ENCODE measurements around the gene CACNA1S. TPM values are rescaled to one million over a fixed set of nuclear protein-coding genes. Genes with fewer than 3 reads are reported as not detected.

The CACNA1S gene
- total RNA-seq, 2 experiments from 2014 or later = not detected

- ChIA-PET CTCF (ENCODE audit: unreplicated experiment) (no interaction called here), POLR2A (interaction anchor here (0.6 to 1.0 kb wide), 3 partner anchors 8 to 750 kb away, joined by 3 read pairs; no protein-coding TSS in a partner anchor)
- H4K20me1 ChIP-seq (ENCODE audit: insufficient read depth, low read length) = no peaks in the 10 kb centered on the region
Observed at GRCh38 chr1:201072149-201072548, 40.1 kb downstream of the CACNA1S start.

GRCh38 chr1:201069636-201070035 lies 42.6 kb downstream of the CACNA1S start:
- POLR2A ChIA-PET = interaction anchor here (0.5 kb wide), 1 partner anchor 243 kb away, joined by 4 read pairs; no protein-coding TSS in a partner anchor
- CTCF ChIA-PET (ENCODE audit: unreplicated experiment) = no interaction called here
- Histone ChIP-seq H3K36me3 (ENCODE audit: insufficient read depth, low read length) (no peaks in the 10 kb centered on the region), H3K27ac (ENCODE audit: low read depth, low read length, poor library complexity, severe bottlenecking) (no peak overlapping the region), H3K9me2 (ENCODE audit: insufficient read depth, low read length) (no peaks in the 10 kb centered on the region), H3K4me3 (ENCODE audit: low read depth, low read length, poor library complexity, severe bottlenecking) (no peak overlapping the region), H2AFZ (ENCODE audit: low read length) (no peak overlapping the region), H4K20me1 (ENCODE audit: insufficient read depth, low read length) (no peaks in the 10 kb centered on the region), H3K9me3 (ENCODE audit: low read length) (no peaks in the 10 kb centered on the region), H3K4me2 (ENCODE audit: low read length) (no peak overlapping the region), H3K4me1 (ENCODE audit: insufficient read depth, low read length, poor library complexity, severe bottlenecking) (no peaks in the 10 kb centered on the region), H3K79me2 (ENCODE audit: insufficient read depth, low read depth, low read length) (no peaks in the 10 kb centered on the region)
- intact Hi-C loops (cut with micrococcal nuclease; ENCODE audit: unreplicated experiment) = no loop called here
- no TSS peak for BruUV-seq (replicated peaks)
- no peak for DNase-seq (ENCODE audit: low spot score)
- TF ChIP-seq CTCF (conservative IDR thresholded peaks at IDR 0.05; ENCODE audit: low read length) (no peak), EZH2phosphoT487 (IDR thresholded peaks at IDR 0.05; ENCODE audit: borderline replicate concordance, low read depth, low read length) (no peak)

More at GRCh38 chr1:201072149-201072548, 40.1 kb downstream of the CACNA1S start:
- Histone ChIP-seq H3K27ac (ENCODE audit: low read depth, low read length, poor library complexity, severe bottlenecking) (no peak overlapping the region), H2AFZ (ENCODE audit: low read length) (no peak overlapping the region), H3K79me2 (ENCODE audit: insufficient read depth, low read depth, low read length) (no peaks in the 10 kb centered on the region), H3K9me3 (ENCODE audit: low read length) (no peaks in the 10 kb centered on the region), H3K9me2 (ENCODE audit: insufficient read depth, low read length) (no peaks in the 10 kb centered on the region), H3K4me2 (ENCODE audit: low read length) (no peak overlapping the region), H3K36me3 (ENCODE audit: insufficient read depth, low read length) (no peaks in the 10 kb centered on the region), H3K4me3 (ENCODE audit: low read depth, low read length, poor library complexity, severe bottlenecking) (no peak overlapping the region), H3K4me1 (ENCODE audit: insufficient read depth, low read length, poor library complexity, severe bottlenecking) (no peaks in the 10 kb centered on the region)
- DNase-seq (ENCODE audit: low spot score) = no peak
- no TSS peak for BruUV-seq (replicated peaks)
- no peak for TF ChIP-seq EZH2phosphoT487 (IDR thresholded peaks at IDR 0.05; ENCODE audit: borderline replicate concordance, low read depth, low read length)
- TF ChIP-seq CTCF (conservative IDR thresholded peaks at IDR 0.05; ENCODE audit: low read length) = no peak
- intact Hi-C loops (cut with micrococcal nuclease; ENCODE audit: unreplicated experiment) = no loop called here

- Histone ChIP-seq H3K9me2 (ENCODE audit: insufficient read depth, low read length) (no peaks in the 10 kb centered on the region), H3K4me3 (ENCODE audit: low read depth, low read length, poor library complexity, severe bottlenecking) (no peak overlapping the region), H2AFZ (ENCODE audit: low read length) (no peak overlapping the region), H4K20me1 (ENCODE audit: insufficient read depth, low read length) (no peaks in the 10 kb centered on the region), H3K9me3 (ENCODE audit: low read length) (no peaks in the 10 kb centered on the region), H3K36me3 (ENCODE audit: insufficient read depth, low read length) (no peaks in the 10 kb centered on the region), H3K4me2 (ENCODE audit: low read length) (no peak overlapping the region), H3K27ac (ENCODE audit: low read depth, low read length, poor library complexity, severe bottlenecking) (no peak overlapping the region), H3K4me1 (ENCODE audit: insufficient read depth, low read length, poor library complexity, severe bottlenecking) (no peaks in the 10 kb centered on the region), H3K79me2 (ENCODE audit: insufficient read depth, low read depth, low read length) (no peaks in the 10 kb centered on the region)
- TF ChIP-seq EZH2phosphoT487 (IDR thresholded peaks at IDR 0.05; ENCODE audit: borderline replicate concordance, low read depth, low read length) (no peak), CTCF (conservative IDR thresholded peaks at IDR 0.05; ENCODE audit: low read length) (no peak)
- ChIA-PET CTCF (ENCODE audit: unreplicated experiment) (no interaction called here), POLR2A (no interaction called here)
- no peak for DNase-seq (ENCODE audit: low spot score)
- intact Hi-C loops (cut with micrococcal nuclease; ENCODE audit: unreplicated experiment) = no loop called here
- BruUV-seq (replicated peaks) = no TSS peak
Observed at GRCh38 chr1:201068976-201069375, 43.2 kb downstream of the CACNA1S start.
